GM19468 (cell line): ENCODE results near the gene CCNY.

Experiments
- ATAC-seq: cut with Tn5 transposase; IDR thresholded peaks from one replicate; pipeline ENCODE4 v1.9.1; 2021; ENCODE audit warnings: mild to moderate bottlenecking, moderate library complexity, moderate number of reproducible peaks; ENCODE audit not compliant: unreplicated experiment; ENCODE audit errors: extremely low read depth

CCNY gene

DNA sequence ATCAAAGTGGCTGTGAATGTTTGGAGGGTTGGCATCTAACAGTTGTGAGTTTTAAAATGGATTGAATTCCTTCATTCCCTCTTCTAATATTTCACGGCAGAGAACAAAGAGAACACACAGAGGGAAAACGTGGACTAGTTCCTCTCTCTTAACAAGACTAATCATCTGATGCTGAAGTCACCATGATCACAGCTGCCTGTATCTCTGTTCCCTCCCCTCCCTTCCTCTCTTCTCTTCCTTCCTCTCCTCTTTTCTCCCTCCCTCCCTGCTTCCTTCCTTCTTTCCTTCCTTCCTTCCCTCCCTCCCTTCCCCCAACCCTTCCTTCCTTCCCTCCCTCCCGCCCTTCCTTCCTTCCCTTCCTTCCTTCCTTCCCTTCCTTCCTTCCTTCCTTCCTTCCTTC lies 258.8 kb downstream of the CCNY start:
- ATAC-seq = no peak

DNA sequence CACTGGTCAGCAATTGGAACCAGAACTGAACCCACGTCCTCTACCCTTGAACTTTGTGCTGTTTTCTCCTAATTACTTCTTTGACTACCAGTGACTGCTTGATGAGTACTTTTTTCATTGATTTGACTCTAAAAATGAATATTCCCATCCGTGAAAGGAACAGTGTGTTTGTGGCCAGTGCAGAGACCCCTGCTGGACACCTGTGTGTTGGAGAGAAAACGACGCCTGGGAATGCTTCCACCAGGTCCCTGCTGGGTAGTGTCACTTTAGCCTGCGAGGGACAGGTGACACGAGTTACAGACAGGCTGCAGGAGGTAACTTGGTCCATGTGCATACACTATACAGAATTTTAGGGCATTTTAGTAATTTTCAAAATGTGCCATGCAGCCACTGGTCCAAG lies 262.1 kb downstream of the CCNY start:
- no peak for ATAC-seq

DNA sequence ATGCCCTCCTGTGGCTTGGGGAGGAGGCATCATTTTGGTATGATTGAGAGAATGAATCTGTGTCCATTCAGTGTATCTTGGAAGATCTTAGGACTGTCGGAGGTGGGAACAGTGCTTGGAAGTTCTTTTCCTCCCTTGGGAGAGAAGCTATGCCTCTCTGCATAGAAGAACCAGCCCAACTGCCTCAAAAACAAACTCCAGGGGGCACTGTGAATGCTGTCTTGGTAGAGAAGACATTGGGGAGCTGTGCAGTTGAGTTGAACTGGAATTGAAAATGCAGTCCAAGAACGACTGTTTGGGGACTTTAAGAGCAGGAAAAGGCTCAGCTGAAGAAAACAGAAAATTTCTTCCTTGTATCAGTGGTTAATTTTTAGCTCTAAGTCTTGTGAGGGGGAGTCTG lies 263.9 kb downstream of the CCNY start:
- no peak for ATAC-seq

GRCh38 chr10:35605191-35605590 lies 268.9 kb downstream of the CCNY start, which contains the start of gene GJD4:
Gene GJD4, plus strand, starts transcription at chr10:35605341. Its CDS starts 227 bp downstream, at chr10:35605568.
- ATAC-seq = no peak

GRCh38 chr10:35606430-35606829 lies 270.1 kb downstream of the CCNY start:
- no peak for ATAC-seq

DNA sequence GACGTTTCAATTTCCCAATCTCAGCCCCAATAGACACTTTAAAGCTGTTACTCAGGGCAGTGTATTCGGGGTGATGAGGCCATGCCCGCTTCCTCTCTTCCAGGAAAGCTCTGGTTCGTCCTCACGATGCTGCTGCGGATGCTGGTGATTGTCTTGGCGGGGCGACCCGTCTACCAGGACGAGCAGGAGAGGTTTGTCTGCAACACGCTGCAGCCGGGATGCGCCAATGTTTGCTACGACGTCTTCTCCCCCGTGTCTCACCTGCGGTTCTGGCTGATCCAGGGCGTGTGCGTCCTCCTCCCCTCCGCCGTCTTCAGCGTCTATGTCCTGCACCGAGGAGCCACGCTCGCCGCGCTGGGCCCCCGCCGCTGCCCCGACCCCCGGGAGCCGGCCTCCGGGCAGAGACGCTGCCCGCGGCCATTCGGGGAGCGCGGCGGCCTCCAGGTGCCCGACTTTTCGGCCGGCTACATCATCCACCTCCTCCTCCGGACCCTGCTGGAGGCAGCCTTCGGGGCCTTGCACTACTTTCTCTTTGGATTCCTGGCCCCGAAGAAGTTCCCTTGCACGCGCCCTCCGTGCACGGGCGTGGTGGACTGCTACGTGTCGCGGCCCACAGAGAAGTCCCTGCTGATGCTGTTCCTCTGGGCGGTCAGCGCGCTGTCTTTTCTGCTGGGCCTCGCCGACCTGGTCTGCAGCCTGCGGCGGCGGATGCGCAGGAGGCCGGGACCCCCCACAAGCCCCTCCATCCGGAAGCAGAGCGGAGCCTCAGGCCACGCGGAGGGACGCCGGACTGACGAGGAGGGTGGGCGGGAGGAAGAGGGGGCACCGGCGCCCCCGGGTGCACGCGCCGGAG lies 271.4 kb downstream of the CCNY start:
- ATAC-seq = no peak

DNA sequence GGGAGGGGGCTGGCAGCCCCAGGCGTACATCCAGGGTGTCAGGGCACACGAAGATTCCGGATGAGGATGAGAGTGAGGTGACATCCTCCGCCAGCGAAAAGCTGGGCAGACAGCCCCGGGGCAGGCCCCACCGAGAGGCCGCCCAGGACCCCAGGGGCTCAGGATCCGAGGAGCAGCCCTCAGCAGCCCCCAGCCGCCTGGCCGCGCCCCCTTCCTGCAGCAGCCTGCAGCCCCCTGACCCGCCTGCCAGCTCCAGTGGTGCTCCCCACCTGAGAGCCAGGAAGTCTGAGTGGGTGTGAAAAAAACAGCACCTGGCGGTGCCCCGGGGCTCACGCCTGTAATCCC lies 272.0 kb downstream of the CCNY start:
- ATAC-seq = no peak

DNA sequence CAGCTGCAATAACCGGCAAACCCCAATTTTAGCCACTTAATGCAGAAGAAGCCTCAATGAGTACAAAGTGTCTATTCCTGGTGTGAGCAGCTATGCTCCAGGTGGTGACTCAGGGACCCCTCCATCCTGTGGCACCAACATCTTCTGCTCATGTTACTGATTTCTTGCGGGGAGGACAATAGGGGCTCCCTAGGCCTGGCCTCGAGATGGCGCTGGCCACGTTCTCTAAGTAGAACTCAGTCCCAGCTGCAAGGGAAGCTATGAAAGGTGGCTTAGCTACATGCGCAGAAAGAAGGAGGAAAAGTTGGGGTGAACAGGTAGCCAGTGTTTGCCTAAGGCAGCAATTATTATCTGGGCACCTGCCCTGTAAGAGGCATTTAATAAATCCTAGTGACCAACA lies 275.4 kb downstream of the CCNY start:
- no peak for ATAC-seq

- ATAC-seq = no peak
Measured at GRCh38 chr10:35612385-35613106, 276.2 kb downstream of the CCNY start.

- ATAC-seq = no peak
Measured at GRCh38 chr10:35613107-35613440, 276.8 kb downstream of the CCNY start.

DNA sequence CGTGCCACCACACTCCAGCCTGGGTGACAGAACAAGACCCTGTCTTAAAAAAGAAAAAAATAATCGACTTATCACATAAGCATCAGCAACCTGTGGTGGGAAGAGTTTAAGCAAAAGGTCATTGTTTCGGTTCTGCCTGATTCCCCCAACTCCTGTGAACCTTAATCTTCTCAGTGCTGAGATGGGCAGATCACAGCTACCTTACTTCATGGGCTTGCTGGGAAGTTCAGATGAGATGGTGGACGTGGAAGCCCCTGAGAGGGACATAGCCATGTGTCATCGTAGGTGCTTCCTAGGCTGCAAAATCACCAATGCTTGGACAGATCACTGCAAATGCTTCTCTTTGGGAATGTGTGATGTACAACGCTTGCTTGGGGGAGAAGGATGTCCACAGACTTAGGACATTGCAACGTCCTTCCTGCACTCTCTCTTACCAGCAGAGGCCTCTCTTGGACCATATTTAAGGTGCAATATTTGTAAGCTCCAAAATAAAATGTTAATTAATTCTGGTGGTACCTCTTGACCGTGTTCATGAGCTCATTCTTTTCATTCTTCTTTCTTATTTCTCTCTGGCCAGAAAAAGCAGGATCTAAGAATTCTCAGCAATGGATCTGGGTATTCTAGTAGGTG lies 277.4 kb downstream of the CCNY start:
- ATAC-seq = no peak

GRCh38 chr10:35614312-35614711 lies 278.0 kb downstream of the CCNY start:
- no peak for ATAC-seq
